ENCODE results near the gene SEMA3C.

DNA sequence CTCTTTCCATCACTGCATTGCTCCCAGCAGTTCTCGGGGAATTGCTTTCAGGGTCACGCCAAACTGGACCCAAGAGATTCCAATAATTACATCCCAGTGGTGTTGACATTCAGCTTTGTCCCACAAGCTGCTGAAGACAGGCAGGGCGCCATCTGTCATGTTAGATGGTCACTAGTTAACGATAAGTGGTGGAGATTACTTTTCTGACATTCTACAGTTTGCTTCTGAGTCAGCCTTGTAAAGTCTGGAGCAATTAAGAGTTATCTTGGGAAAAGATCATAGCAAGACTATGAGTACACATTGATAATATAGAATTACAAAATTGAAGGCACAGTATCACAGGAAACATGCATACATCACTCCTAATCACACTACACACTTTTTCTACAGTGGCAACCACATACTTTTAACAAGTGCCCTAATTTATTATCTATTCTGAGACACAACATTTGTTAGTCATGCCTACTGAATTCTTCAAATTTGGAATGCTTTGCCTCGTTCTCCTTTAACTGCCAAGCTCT is 41.9 kb downstream of the SEMA3C start:
- TF ChIP-seq, protein P1, sequence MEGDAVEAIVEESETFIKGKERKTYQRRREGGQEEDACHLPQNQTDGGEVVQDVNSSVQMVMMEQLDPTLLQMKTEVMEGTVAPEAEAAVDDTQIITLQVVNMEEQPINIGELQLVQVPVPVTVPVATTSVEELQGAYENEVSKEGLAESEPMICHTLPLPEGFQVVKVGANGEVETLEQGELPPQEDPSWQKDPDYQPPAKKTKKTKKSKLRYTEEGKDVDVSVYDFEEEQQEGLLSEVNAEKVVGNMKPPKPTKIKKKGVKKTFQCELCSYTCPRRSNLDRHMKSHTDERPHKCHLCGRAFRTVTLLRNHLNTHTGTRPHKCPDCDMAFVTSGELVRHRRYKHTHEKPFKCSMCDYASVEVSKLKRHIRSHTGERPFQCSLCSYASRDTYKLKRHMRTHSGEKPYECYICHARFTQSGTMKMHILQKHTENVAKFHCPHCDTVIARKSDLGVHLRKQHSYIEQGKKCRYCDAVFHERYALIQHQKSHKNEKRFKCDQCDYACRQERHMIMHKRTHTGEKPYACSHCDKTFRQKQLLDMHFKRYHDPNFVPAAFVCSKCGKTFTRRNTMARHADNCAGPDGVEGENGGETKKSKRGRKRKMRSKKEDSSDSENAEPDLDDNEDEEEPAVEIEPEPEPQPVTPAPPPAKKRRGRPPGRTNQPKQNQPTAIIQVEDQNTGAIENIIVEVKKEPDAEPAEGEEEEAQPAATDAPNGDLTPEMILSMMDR (IDR thresholded peaks at IDR 0.05; ENCODE audit: insufficient read depth, low read depth, low read length) = no peak
- TF ChIP-seq EZH2 (IDR thresholded peaks at IDR 0.05; ENCODE audit: insufficient read depth, low read length) = no peak
